Stimulated activated memory B cell treated with anti-CD40 and anti-IgM and Interleukin-4, amounts not matched to agents 10 μg/mL and 1 μg/mL and 100 μg/mL, for 72 hours (primary cell): ENCODE data around the gene CNTF.

Source experiments
- ATAC-seq: fragments of 150-1000 bp; cut with Tn5 transposase; 2 replicates; pipeline ENCODE4 v1.10.0; 2021
- H3K27ac Mint-ChIP-seq: one replicate; pipeline ENCODE4 v1.8.0; 2022; ENCODE audit warnings: mild to moderate bottlenecking, mixed read lengths
- H3K27me3 Mint-ChIP-seq: one replicate; pipeline ENCODE4 v1.8.0; 2022; ENCODE audit warnings: mixed read lengths
- H3K36me3 Mint-ChIP-seq: one replicate; pipeline ENCODE4 v1.8.0; 2022; ENCODE audit warnings: mixed read lengths
- H3K4me1 Mint-ChIP-seq: one replicate; pipeline ENCODE4 v1.8.0; 2022; ENCODE audit warnings: mixed read lengths
- H3K4me3 Mint-ChIP-seq: one replicate; pipeline ENCODE4 v1.8.0; 2022; ENCODE audit warnings: mild to moderate bottlenecking, moderate library complexity, mixed read lengths
- H3K9me3 Mint-ChIP-seq: one replicate; pipeline ENCODE4 v1.8.0; 2022; ENCODE audit warnings: mixed read lengths

Gene CNTF

GRCh38 chr11:58647866-58648265 lies 25.4 kb downstream of the CNTF start:
- Mint-ChIP-seq H3K27ac (peak overlapping the region; percentile 75), H3K4me1 (peaks cover 27% of the 10 kb centered on the region)
- ATAC-seq: no peak

GRCh38 chr11:58649623-58650022 lies 27.2 kb downstream of the CNTF start:
- Mint-ChIP-seq H3K36me3 (peaks cover under 1% of the 10 kb centered on the region), H3K9me3 (no peaks in the 10 kb centered on the region), H3K27me3 (no peaks in the 10 kb centered on the region), H3K27ac (no peak overlapping the region), H3K4me1 (peaks cover 37% of the 10 kb centered on the region), H3K4me3 (no peak overlapping the region)
- ATAC-seq: no peak

More at GRCh38 chr11:58647866-58648265, 25.4 kb downstream of the CNTF start:
- Mint-ChIP-seq H3K27me3 (peaks cover 13% of the 10 kb centered on the region), H3K36me3 (peaks cover 8% of the 10 kb centered on the region), H3K4me3 (peak overlapping the region; percentile 32), H3K9me3 (peaks cover 3% of the 10 kb centered on the region)

GRCh38 chr11:58650496-58650895 lies 28.0 kb downstream of the CNTF start:
- ATAC-seq: no peak
- Mint-ChIP-seq H3K4me1 (peaks cover 37% of the 10 kb centered on the region), H3K9me3 (no peaks in the 10 kb centered on the region), H3K36me3 (no peaks in the 10 kb centered on the region), H3K4me3 (no peak overlapping the region), H3K27me3 (no peaks in the 10 kb centered on the region), H3K27ac (no peak overlapping the region)

GRCh38 chr11:58652726-58653280 lies 30.3 kb downstream of the CNTF start:
- Mint-ChIP-seq H3K27me3 (no peaks in the 10 kb centered on the region), H3K36me3 (no peaks in the 10 kb centered on the region), H3K4me1 (peaks cover 21% of the 10 kb centered on the region), H3K4me3 (no peak overlapping the region), H3K9me3 (no peaks in the 10 kb centered on the region), H3K27ac (no peak overlapping the region)
- ATAC-seq: no peak

- no peaks in the 10 kb centered on the region for H3K36me3 Mint-ChIP-seq
- peaks cover 11% of the 10 kb centered on the region for H3K4me1 Mint-ChIP-seq
- H3K27me3 Mint-ChIP-seq: no peaks in the 10 kb centered on the region
- peak overlapping the region; percentile 50 for H3K27ac Mint-ChIP-seq
- ATAC-seq: peak; percentile 92
- no peaks in the 10 kb centered on the region for H3K9me3 Mint-ChIP-seq
- H3K4me3 Mint-ChIP-seq: no peak overlapping the region
These were observed 31.8 kb downstream of the CNTF start for GRCh38 chr11:58654079-58654907.

GRCh38 chr11:58654908-58655296 lies 32.4 kb downstream of the CNTF start:
- no peak overlapping the region for H3K4me3 Mint-ChIP-seq
- no peak overlapping the region for H3K27ac Mint-ChIP-seq
- ATAC-seq: no peak
- H3K36me3 Mint-ChIP-seq: no peaks in the 10 kb centered on the region
- H3K9me3 Mint-ChIP-seq: no peaks in the 10 kb centered on the region
- peaks cover 11% of the 10 kb centered on the region for H3K4me1 Mint-ChIP-seq
- H3K27me3 Mint-ChIP-seq: no peaks in the 10 kb centered on the region

GRCh38 chr11:58656348-58656747 lies 33.9 kb downstream of the CNTF start:
- no peaks in the 10 kb centered on the region for H3K36me3 Mint-ChIP-seq
- ATAC-seq: no peak
- peaks cover 12% of the 10 kb centered on the region for H3K27me3 Mint-ChIP-seq

GRCh38 chr11:58658623-58659022 lies 36.2 kb downstream of the CNTF start:
- ATAC-seq: no peak
- peaks cover 34% of the 10 kb centered on the region for H3K27me3 Mint-ChIP-seq
- no peak overlapping the region for H3K4me3 Mint-ChIP-seq
- H3K36me3 Mint-ChIP-seq: no peaks in the 10 kb centered on the region
- H3K9me3 Mint-ChIP-seq: no peaks in the 10 kb centered on the region
- peaks cover 8% of the 10 kb centered on the region for H3K4me1 Mint-ChIP-seq
- no peak overlapping the region for H3K27ac Mint-ChIP-seq

More at GRCh38 chr11:58656348-58656747, 33.9 kb downstream of the CNTF start:
- peaks cover 11% of the 10 kb centered on the region for H3K4me1 Mint-ChIP-seq
- no peaks in the 10 kb centered on the region for H3K9me3 Mint-ChIP-seq
- H3K4me3 Mint-ChIP-seq: no peak overlapping the region
- H3K27ac Mint-ChIP-seq: no peak overlapping the region

- Mint-ChIP-seq H3K9me3 (no peaks in the 10 kb centered on the region), H3K36me3 (no peaks in the 10 kb centered on the region), H3K27me3 (peaks cover 37% of the 10 kb centered on the region), H3K4me3 (no peak overlapping the region), H3K4me1 (peaks cover under 1% of the 10 kb centered on the region), H3K27ac (no peak overlapping the region)
- ATAC-seq: no peak
These were observed 36.9 kb downstream of the CNTF start for GRCh38 chr11:58659404-58659803.

GRCh38 chr11:58659910-58660570 lies 37.6 kb downstream of the CNTF start:
- H3K27ac Mint-ChIP-seq: no peak overlapping the region
- H3K4me1 Mint-ChIP-seq: no peaks in the 10 kb centered on the region
- H3K9me3 Mint-ChIP-seq: no peaks in the 10 kb centered on the region
- no peak overlapping the region for H3K4me3 Mint-ChIP-seq
- H3K27me3 Mint-ChIP-seq: peaks cover 37% of the 10 kb centered on the region
- H3K36me3 Mint-ChIP-seq: no peaks in the 10 kb centered on the region
- no peak for ATAC-seq

GRCh38 chr11:58671983-58672633 lies 49.6 kb downstream of the CNTF start:
- Mint-ChIP-seq H3K27ac (no peak overlapping the region), H3K9me3 (no peaks in the 10 kb centered on the region), H3K4me3 (no peak overlapping the region), H3K4me1 (no peaks in the 10 kb centered on the region), H3K27me3 (no peaks in the 10 kb centered on the region), H3K36me3 (no peaks in the 10 kb centered on the region)
- ATAC-seq: no peak

GRCh38 chr11:58674609-58675008 lies 52.1 kb downstream of the CNTF start:
- Mint-ChIP-seq H3K27ac (no peak overlapping the region), H3K4me1 (no peaks in the 10 kb centered on the region), H3K9me3 (no peaks in the 10 kb centered on the region)

More at GRCh38 chr11:58674609-58675008, 52.1 kb downstream of the CNTF start:
- Mint-ChIP-seq H3K27me3 (peaks cover 8% of the 10 kb centered on the region), H3K4me3 (no peak overlapping the region), H3K36me3 (no peaks in the 10 kb centered on the region)
- ATAC-seq: no peak
